ENCODE results near the gene KCTD10.

GRCh38 chr12:109449845-109450532, 27.1 kb downstream of the KCTD10 start:
- TF ChIP-seq EP300 (IDR thresholded peaks at IDR 0.05) (no peak), CTCF (IDR thresholded peaks at IDR 0.05) (peak in 2 of 3 experiments; percentile 27 to 30)
